ENCODE results near the gene BDKRB2.

GRCh38 chr14:96268431-96269358 lies 64.1 kb downstream of the BDKRB2 start:
- TF ChIP-seq POLR2A (IDR thresholded peaks at IDR 0.05), result no peak
- no peak for TF ChIP-seq CTCF (IDR thresholded peaks at IDR 0.05)

Data from thyroid gland (tissue), 4 donors.